22Rv1 (cell line): ENCODE results near the gene GARS1.

Experiments used
- ZFX ChIP-seq: fragments of 450-650 bp; IDR thresholded peaks from 2 replicates; pipeline ENCODE4 v1.6.1; 2017; ENCODE audit warnings: antibody characterized with exemption, borderline replicate concordance
- TF ChIP-seq, protein P1 (sequence below): fragments of 450-650 bp; IDR thresholded peaks from 2 replicates; pipeline ENCODE4 v1.5.1; 2017; ENCODE audit warnings: mild to moderate bottlenecking

DNA sequence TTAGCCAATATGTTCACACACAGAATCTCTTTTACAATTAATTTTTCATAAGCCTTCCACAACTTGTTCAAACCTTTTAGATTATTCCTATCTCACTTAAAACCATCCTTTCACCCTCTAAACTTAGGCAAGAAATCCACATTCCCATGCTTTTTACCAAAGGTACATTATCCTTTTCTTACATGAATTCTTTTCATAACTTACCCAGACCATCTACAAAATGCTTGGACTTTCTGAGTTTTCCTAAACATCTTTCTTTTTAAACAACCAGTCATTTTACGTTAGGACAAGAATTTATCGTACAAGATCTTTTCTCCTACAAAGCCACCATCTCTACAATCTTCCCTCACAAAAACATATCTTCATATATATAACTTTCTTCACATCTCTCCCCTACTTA lies 18.8 kb upstream of the GARS1 start:
- TF ChIP-seq, protein P1, sequence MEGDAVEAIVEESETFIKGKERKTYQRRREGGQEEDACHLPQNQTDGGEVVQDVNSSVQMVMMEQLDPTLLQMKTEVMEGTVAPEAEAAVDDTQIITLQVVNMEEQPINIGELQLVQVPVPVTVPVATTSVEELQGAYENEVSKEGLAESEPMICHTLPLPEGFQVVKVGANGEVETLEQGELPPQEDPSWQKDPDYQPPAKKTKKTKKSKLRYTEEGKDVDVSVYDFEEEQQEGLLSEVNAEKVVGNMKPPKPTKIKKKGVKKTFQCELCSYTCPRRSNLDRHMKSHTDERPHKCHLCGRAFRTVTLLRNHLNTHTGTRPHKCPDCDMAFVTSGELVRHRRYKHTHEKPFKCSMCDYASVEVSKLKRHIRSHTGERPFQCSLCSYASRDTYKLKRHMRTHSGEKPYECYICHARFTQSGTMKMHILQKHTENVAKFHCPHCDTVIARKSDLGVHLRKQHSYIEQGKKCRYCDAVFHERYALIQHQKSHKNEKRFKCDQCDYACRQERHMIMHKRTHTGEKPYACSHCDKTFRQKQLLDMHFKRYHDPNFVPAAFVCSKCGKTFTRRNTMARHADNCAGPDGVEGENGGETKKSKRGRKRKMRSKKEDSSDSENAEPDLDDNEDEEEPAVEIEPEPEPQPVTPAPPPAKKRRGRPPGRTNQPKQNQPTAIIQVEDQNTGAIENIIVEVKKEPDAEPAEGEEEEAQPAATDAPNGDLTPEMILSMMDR = no peak
- TF ChIP-seq ZFX = no peak
